CD14-positive monocyte (primary cell): ENCODE measurements around the gene HTR7. TPM values are rescaled to one million over a fixed set of nuclear protein-coding genes. Genes with fewer than 3 reads are reported as not detected.

Experiments used
- DNase-seq, 3 donors: peaks; one replicate each; pipeline ENCODE4 v3.0.0-alpha.2; 2011 to 2022
- H2AFZ ChIP-seq: 2 replicates; pipeline ENCODE4 v1.6.0; 2012; ENCODE audit warnings: mild to moderate bottlenecking, low read depth, low read length, inconsistent platforms; ENCODE audit not compliant: insufficient read depth, poor library complexity, severe bottlenecking
- H3K27ac ChIP-seq, 2 donors: 1 replicate in 1 of 2; 2 replicates in 1 of 2; pipeline ENCODE4 v1.5.1; 2012 to 2013; ENCODE audit warnings: low read length in 2 of 2, control low read depth in 1 of 2, inconsistent platforms in 1 of 2, low read depth in 1 of 2, mild to moderate bottlenecking in 1 of 2
- H3K27me3 ChIP-seq, 2 donors: one replicate each; pipeline versions ENCODE4 v1.6.0 to v1.6.1; 2011 to 2013; ENCODE audit warnings: low read length in 2 of 2; ENCODE audit not compliant: control insufficient read depth in 2 of 2, insufficient read depth in 2 of 2
- H3K36me3 ChIP-seq, 2 donors: replicated peaks in 1 of 2; 1 replicate in 1 of 2; 2 replicates in 1 of 2; pipeline versions ENCODE4 v1.5.1 to v1.6.1; 2012 to 2013; ENCODE audit warnings: low read length in 2 of 2, control low read depth in 1 of 2, inconsistent platforms in 1 of 2, mild to moderate bottlenecking in 1 of 2; ENCODE audit not compliant: insufficient read depth in 2 of 2, control insufficient read depth in 1 of 2
- H3K4me1 ChIP-seq, 2 donors: 1 replicate in 1 of 2; 2 replicates in 1 of 2; pipeline versions ENCODE4 v1.5.1 to v1.6.1; 2012 to 2013; ENCODE audit warnings: low read length in 2 of 2, control low read depth in 1 of 2, inconsistent platforms in 1 of 2, mild to moderate bottlenecking in 1 of 2, moderate library complexity in 1 of 2; ENCODE audit not compliant: insufficient read depth in 2 of 2, control insufficient read depth in 1 of 2
- H3K4me2 ChIP-seq: replicated peaks from 2 replicates; pipeline ENCODE3; 2012; ENCODE audit warnings: low read length, moderate library complexity, mild to moderate bottlenecking; ENCODE audit not compliant: poor library complexity, severe bottlenecking; ENCODE audit errors: extremely low read depth
- H3K4me3 ChIP-seq, 3 experiments: fragments of 200-600 bp in 1 of 3; sonication (generic) in 1 of 3; replicated peaks in 1 of 3; 1 replicate in 2 of 3; 2 replicates in 1 of 3; pipeline ENCODE4 v1.5.1; 2011 to 2013; ENCODE audit warnings: low read length in 3 of 3, mild to moderate bottlenecking in 3 of 3, control low read depth in 2 of 3, low read depth in 2 of 3, inconsistent platforms in 1 of 3, moderate library complexity in 1 of 3
- H3K79me2 ChIP-seq: 2 replicates; pipeline ENCODE4 v1.6.0; 2012; ENCODE audit warnings: mild to moderate bottlenecking, control low read depth, inconsistent platforms, low read length, moderate library complexity; ENCODE audit not compliant: insufficient read depth
- H3K9ac ChIP-seq: 2 replicates; pipeline ENCODE4 v1.6.0; 2017; ENCODE audit warnings: low read length, mild to moderate bottlenecking; ENCODE audit not compliant: insufficient read depth, poor library complexity, severe bottlenecking
- H3K9me3 ChIP-seq, 2 donors: replicated peaks in 1 of 2; 1 replicate in 1 of 2; 2 replicates in 1 of 2; pipeline versions ENCODE4 v1.5.1 to v1.6.1; 2012 to 2013; ENCODE audit warnings: low read length in 2 of 2, control low read depth in 1 of 2; ENCODE audit not compliant: control insufficient read depth in 1 of 2, insufficient read depth in 1 of 2
- H4K20me1 ChIP-seq: 2 replicates; pipeline ENCODE4 v1.6.0; 2012; ENCODE audit warnings: mild to moderate bottlenecking, low read length, control low read depth, moderate library complexity; ENCODE audit not compliant: insufficient read depth
- H3K27ac Mint-ChIP-seq, 7 donors: one replicate each; pipeline ENCODE4 v1.8.0; 2020; ENCODE audit warnings: mild to moderate bottlenecking in 7 of 7, mixed read lengths in 7 of 7, moderate library complexity in 6 of 7, inconsistent platforms in 2 of 7
- H3K27me3 Mint-ChIP-seq, 3 donors: one replicate each; pipeline ENCODE4 v1.8.0; 2021 to 2022; ENCODE audit warnings: low read depth in 3 of 3, mild to moderate bottlenecking in 3 of 3, mixed read lengths in 3 of 3, moderate library complexity in 3 of 3, inconsistent platforms in 1 of 3
- H3K36me3 Mint-ChIP-seq, 2 donors: one replicate each; pipeline ENCODE4 v1.8.0; 2020; ENCODE audit warnings: mixed read lengths in 2 of 2, inconsistent platforms in 1 of 2, mild to moderate bottlenecking in 1 of 2
- H3K4me1 Mint-ChIP-seq: one replicate; pipeline ENCODE4 v1.8.0; 2020; ENCODE audit warnings: mild to moderate bottlenecking, mixed read lengths
- H3K4me3 Mint-ChIP-seq, 2 donors: one replicate each; pipeline ENCODE4 v1.8.0; 2020; ENCODE audit warnings: mild to moderate bottlenecking in 2 of 2, mixed read lengths in 2 of 2, moderate library complexity in 1 of 2
- H3K9me3 Mint-ChIP-seq, 7 donors: one replicate each; pipeline ENCODE4 v1.8.0; 2020 to 2022; ENCODE audit warnings: mixed read lengths in 7 of 7, mild to moderate bottlenecking in 6 of 7, moderate library complexity in 6 of 7, inconsistent platforms in 2 of 7
- CTCF ChIP-seq: fragments of 200-600 bp; IDR thresholded peaks from one replicate; pipeline ENCODE4 v1.8.0; 2022; ENCODE audit warnings: antibody characterized with exemption, mild to moderate bottlenecking
- WGBS: methylation state at CpG from one replicate; pipeline ENCODE4 v1.1.5; 2013; ENCODE audit warnings: missing lambda C conversion rate; ENCODE audit not compliant: insufficient coverage; 5-methylcytosine and 5-hydroxymethylcytosine counted together
- intact Hi-C, 2 donors: fragments of 100-400 bp; cut with micrococcal nuclease; formaldehyde crosslinking; loops; one replicate each; pipeline versions ENCODE4 v1.15.0 to v1.15.1; 2023
- polyA plus RNA-seq, 3 donors: library from polyadenylated mRNA; depleted of rRNA in 1 of 3; unstranded in 2 of 3; stranded (reverse) in 1 of 3; fragments of 300-500 nt in 2 of 3; fragments of >200 nt in 1 of 3; fragmentation: Illumina TruSeq in 2 of 3; gene quantifications; 1 replicate in 2 of 3; 2 replicates in 1 of 3; pipeline ENCODE4 v1.2.3, GENCODE V29; 2012 to 2021

The HTR7 gene
- polyA plus RNA-seq, 3 donors = 0.95 to 1.6 (median 1.1) TPM

- 100% methylated on average over 1 of the region's 3 CpGs for WGBS
- Mint-ChIP-seq H3K9me3 (peaks cover 0 to 1% (median 0%) of the 10 kb centered on the region in 7 donors), H3K27me3 (peaks cover 0 to 10% (median 2%) of the 10 kb centered on the region in 3 donors), H3K36me3 (no peaks in the 10 kb centered on the region), H3K4me3 (no peak overlapping the region), H3K4me1 (no peaks in the 10 kb centered on the region), H3K27ac (no peak overlapping the region)
- Histone ChIP-seq H3K9me3 (no peaks in the 10 kb centered on the region), H3K27me3 (peaks cover 0 to 4% of the 10 kb centered on the region in 2 donors), H3K4me2 (no peak overlapping the region), H3K79me2 (no peaks in the 10 kb centered on the region), H3K36me3 (no peaks in the 10 kb centered on the region), H2AFZ (no peak overlapping the region), H3K4me3 (no peak overlapping the region), H3K27ac (no peak overlapping the region), H3K4me1 (no peaks in the 10 kb centered on the region), H4K20me1 (no peaks in the 10 kb centered on the region), H3K9ac (no peak overlapping the region)
- DNase-seq = no peak
- intact Hi-C loops = no loop called here
- TF ChIP-seq CTCF = no peak
Measured at GRCh38 chr10:90732581-90732980, 125.3 kb downstream of the HTR7 start.

DNA sequence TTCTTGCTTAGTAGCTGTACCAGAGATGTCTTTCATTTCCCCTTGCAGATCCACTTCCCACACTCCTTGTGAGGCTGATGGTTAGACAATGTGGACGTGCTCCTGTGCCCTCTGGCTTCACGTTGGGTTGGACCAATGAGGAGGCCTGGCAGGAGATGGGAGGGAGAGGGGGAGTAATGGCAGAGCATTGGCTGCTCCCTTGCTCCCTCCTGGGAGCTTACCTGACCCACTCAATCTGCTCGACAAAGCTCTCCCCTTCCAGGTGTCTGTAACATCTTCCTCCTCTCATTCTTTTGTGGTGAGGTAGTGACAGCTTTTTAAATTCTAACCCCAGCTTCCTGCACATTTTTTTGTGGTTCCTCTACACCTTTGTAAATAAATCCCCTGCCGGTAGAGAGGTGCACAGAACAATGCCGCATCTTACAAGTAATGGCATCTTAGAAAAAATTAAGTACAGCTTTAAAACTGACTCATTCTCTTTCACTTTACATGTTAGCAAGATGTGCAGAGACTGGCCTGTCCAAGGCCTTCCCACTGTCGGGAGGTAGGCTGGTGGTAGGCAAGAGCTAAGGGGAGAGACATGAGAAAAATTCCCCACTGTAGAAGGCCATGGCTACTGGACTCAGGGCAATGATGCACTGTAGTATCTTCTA is 134.3 kb downstream of the HTR7 start:
- Mint-ChIP-seq H3K36me3 (no peaks in the 10 kb centered on the region), H3K4me1 (no peaks in the 10 kb centered on the region), H3K4me3 (no peak overlapping the region), H3K27ac (no peak overlapping the region), H3K9me3 (peaks cover 0 to 2% (median 0%) of the 10 kb centered on the region in 7 donors), H3K27me3 (peaks cover 0 to 4% (median 0%) of the 10 kb centered on the region in 3 donors)
- no peak overlapping the region for H3K4me2 ChIP-seq
- H3K9ac ChIP-seq = no peak overlapping the region
- no peaks in the 10 kb centered on the region for H3K4me1 ChIP-seq
- no CpG with 5 or more reads among the region's 6 CpGs for WGBS
- no peaks in the 10 kb centered on the region for H3K79me2 ChIP-seq
- intact Hi-C loops = no loop called here
- H3K27ac ChIP-seq = no peak overlapping the region
- TF ChIP-seq CTCF = no peak
- DNase-seq = no peak
- peaks cover 0 to 2% of the 10 kb centered on the region in 2 donors for H3K27me3 ChIP-seq
- H3K4me3 ChIP-seq = no peak overlapping the region
- no peaks in the 10 kb centered on the region for H3K36me3 ChIP-seq
- H3K9me3 ChIP-seq = no peaks in the 10 kb centered on the region
- no peak overlapping the region for H2AFZ ChIP-seq
- H4K20me1 ChIP-seq = no peaks in the 10 kb centered on the region
